Keratinocyte (primary cell): ENCODE data around the gene SOX18.

Source experiments
- CTCF ChIP-seq, 3 experiments: IDR thresholded peaks in 1 of 3; conservative IDR thresholded peaks in 1 of 3; optimal IDR thresholded peaks in 1 of 3; 2 replicates in 2 of 3; 3 replicates in 1 of 3; pipeline versions ENCODE3 to v1.5.1; 2011; ENCODE audit warnings: low read length in 3 of 3, mild to moderate bottlenecking in 3 of 3, moderate library complexity in 2 of 3, control low read depth in 1 of 3, inconsistent platforms in 1 of 3; ENCODE audit not compliant: insufficient read depth in 2 of 3; ENCODE audit errors: extremely low read depth in 1 of 3
- EZH2 ChIP-seq: IDR thresholded peaks from one replicate; pipeline ENCODE4 v1.6.1; 2012; ENCODE audit warnings: inconsistent platforms, mild to moderate bottlenecking, low read length, moderate library complexity

DNA sequence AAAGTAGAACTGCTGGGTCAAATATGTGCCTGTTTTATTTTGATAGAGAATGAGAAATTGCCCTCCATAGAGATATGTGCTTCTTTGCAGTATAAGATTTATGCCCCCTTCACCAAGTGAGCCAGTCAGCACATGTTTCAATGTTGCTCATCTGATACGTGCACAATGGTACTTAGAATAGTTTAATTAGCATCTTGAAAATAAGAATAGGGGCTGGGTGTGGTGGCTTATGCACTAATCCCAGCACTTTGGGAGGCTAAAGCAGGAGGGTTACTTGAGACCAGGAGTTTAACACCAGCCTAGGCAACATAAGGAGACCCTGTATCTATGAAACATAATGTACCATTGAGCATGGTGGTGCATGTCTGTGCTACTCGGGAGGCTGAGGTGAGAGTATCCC lies 33.8 kb downstream of the SOX18 start:
- no peak for TF ChIP-seq CTCF (optimal IDR thresholded peaks at IDR 0.05 in 1 of 3, IDR thresholded peaks at IDR 0.05 in 1 of 3, conservative IDR thresholded peaks at IDR 0.05 in 1 of 3; ENCODE audit: extremely low read depth in 1 of 3, insufficient read depth in 2 of 3, low read length in 3 of 3)
- TF ChIP-seq EZH2, result no peak
